ENCODE results near the gene APEH. TPM values are rescaled to one million over a fixed set of nuclear protein-coding genes. Genes with fewer than 3 reads are reported as not detected.

Gene APEH
- total RNA-seq, 1 donor from 2014 or later, result 105 TPM

DNA sequence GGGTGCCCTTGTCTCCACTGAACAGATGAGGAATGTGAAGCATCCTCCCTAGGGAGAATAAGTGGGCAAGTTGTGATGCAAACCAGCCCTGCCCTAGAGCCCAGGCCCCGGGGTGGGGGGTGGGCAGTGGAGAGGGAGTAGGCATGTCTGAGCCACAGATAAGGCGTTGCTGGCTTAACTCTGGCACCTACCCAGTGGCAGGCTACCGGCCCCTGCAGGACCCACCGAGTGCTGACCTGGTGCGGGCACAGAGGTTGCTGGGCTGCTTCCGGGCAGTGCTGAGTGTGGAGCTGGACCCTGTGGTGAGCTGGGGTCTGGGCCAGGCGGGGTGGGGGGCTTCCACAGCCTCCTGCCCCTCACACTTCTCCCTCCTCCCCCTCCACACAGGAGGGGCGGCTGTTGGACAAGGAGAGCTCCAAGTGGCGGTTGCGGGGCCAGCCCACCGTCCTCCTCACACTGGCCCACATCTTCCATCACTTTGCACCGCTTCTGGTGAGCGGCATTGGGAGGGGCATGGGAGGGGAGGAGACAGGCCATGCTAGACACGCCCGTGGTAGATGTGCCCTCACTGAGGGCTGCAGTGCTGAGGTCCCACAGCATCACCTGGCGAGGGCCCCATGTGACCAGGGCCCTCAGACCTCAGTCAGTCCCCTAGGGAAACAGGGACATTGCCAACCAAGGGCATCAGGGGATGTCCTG, 25.3 kb downstream of the APEH start:
- H3K9me3 Mint-ChIP-seq (ENCODE audit: unreplicated experiment), result no peaks in the 10 kb centered on the region
- H3K4me3 Mint-ChIP-seq (ENCODE audit: unreplicated experiment), result no peak overlapping the region
- H3K27ac Mint-ChIP-seq (ENCODE audit: unreplicated experiment), result peak overlapping the region; percentile 38
- peaks cover 10% of the 10 kb centered on the region for H3K36me3 Mint-ChIP-seq (ENCODE audit: unreplicated experiment)
- no peak for DNase-seq (ENCODE audit: extremely low spot score, unreplicated experiment)
- no peaks in the 10 kb centered on the region for H3K27me3 Mint-ChIP-seq (ENCODE audit: unreplicated experiment)
- peaks cover 5% of the 10 kb centered on the region for H3K4me1 Mint-ChIP-seq (ENCODE audit: unreplicated experiment)
- TF ChIP-seq, protein P1, sequence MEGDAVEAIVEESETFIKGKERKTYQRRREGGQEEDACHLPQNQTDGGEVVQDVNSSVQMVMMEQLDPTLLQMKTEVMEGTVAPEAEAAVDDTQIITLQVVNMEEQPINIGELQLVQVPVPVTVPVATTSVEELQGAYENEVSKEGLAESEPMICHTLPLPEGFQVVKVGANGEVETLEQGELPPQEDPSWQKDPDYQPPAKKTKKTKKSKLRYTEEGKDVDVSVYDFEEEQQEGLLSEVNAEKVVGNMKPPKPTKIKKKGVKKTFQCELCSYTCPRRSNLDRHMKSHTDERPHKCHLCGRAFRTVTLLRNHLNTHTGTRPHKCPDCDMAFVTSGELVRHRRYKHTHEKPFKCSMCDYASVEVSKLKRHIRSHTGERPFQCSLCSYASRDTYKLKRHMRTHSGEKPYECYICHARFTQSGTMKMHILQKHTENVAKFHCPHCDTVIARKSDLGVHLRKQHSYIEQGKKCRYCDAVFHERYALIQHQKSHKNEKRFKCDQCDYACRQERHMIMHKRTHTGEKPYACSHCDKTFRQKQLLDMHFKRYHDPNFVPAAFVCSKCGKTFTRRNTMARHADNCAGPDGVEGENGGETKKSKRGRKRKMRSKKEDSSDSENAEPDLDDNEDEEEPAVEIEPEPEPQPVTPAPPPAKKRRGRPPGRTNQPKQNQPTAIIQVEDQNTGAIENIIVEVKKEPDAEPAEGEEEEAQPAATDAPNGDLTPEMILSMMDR (IDR thresholded peaks at IDR 0.05), result no peak

DNA sequence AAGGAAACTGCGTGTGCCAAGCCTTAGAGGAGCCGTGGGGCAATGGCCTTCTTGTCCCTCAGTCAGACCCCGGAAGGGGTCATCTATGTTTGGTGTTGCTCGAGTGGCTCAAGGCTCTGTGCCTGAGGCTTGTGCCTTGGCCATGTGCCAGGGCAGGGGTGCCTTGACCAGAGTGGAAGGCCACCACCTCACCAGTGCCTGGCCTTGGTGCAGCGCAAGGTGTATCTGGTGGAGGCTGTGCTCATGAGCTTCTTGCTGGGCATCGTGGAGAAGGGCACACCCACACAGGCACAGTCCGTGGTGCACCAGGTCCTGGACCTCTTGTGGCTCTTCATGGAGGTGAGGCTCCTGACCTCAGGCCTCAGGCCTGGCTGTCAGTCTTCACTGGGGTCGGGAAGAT, 25.9 kb downstream of the APEH start:
- no peak overlapping the region for H3K27ac Mint-ChIP-seq (ENCODE audit: unreplicated experiment)
- peaks cover 5% of the 10 kb centered on the region for H3K4me1 Mint-ChIP-seq (ENCODE audit: unreplicated experiment)
- no peaks in the 10 kb centered on the region for H3K9me3 Mint-ChIP-seq (ENCODE audit: unreplicated experiment)
- DNase-seq (ENCODE audit: extremely low spot score, unreplicated experiment), result no peak
- H3K4me3 Mint-ChIP-seq (ENCODE audit: unreplicated experiment), result no peak overlapping the region
- H3K27me3 Mint-ChIP-seq (ENCODE audit: unreplicated experiment), result no peaks in the 10 kb centered on the region
- TF ChIP-seq, protein P1 (IDR thresholded peaks at IDR 0.05), result no peak
- peaks cover 10% of the 10 kb centered on the region for H3K36me3 Mint-ChIP-seq (ENCODE audit: unreplicated experiment)

DNA sequence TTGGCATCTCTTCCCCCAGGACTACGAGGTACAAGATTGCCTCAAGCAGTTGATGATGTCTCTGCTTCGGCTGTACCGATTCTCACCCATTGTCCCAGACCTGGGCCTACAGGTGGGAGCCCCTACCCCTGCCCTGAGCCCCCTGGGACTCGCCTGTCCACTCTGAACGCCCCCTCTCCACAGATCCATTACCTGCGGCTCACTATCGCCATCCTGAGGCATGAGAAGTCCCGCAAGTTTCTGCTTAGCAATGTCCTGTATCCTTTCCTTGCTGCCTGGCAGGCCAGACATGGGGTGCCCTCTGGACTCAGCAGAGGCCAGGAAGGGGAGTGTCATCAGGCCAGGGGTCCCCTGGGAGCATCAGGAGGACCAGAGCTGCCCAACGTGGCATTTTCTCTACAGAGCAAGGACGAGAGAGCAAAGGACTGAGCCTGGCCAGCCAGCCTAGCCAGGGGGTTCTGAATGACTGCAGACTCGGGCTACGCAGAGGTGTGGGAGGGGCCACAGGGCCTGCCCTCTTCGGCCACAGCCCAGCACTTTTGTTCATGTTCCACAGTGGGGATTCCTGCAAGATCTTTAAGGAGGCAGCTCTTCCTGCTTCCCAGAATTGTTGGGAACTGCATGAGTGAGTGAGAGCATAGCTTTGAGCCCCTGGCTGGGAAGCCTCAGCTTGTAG, 26.4 kb downstream of the APEH start:
- H3K9me3 Mint-ChIP-seq (ENCODE audit: unreplicated experiment), result no peaks in the 10 kb centered on the region
- H3K27me3 Mint-ChIP-seq (ENCODE audit: unreplicated experiment), result no peaks in the 10 kb centered on the region
- TF ChIP-seq, protein P1 (IDR thresholded peaks at IDR 0.05), result no peak
- H3K27ac Mint-ChIP-seq (ENCODE audit: unreplicated experiment), result no peak overlapping the region
- DNase-seq (ENCODE audit: extremely low spot score, unreplicated experiment), result no peak
- no peak overlapping the region for H3K4me3 Mint-ChIP-seq (ENCODE audit: unreplicated experiment)
- peaks cover 5% of the 10 kb centered on the region for H3K4me1 Mint-ChIP-seq (ENCODE audit: unreplicated experiment)
- H3K36me3 Mint-ChIP-seq (ENCODE audit: unreplicated experiment), result peaks cover 10% of the 10 kb centered on the region

DNA sequence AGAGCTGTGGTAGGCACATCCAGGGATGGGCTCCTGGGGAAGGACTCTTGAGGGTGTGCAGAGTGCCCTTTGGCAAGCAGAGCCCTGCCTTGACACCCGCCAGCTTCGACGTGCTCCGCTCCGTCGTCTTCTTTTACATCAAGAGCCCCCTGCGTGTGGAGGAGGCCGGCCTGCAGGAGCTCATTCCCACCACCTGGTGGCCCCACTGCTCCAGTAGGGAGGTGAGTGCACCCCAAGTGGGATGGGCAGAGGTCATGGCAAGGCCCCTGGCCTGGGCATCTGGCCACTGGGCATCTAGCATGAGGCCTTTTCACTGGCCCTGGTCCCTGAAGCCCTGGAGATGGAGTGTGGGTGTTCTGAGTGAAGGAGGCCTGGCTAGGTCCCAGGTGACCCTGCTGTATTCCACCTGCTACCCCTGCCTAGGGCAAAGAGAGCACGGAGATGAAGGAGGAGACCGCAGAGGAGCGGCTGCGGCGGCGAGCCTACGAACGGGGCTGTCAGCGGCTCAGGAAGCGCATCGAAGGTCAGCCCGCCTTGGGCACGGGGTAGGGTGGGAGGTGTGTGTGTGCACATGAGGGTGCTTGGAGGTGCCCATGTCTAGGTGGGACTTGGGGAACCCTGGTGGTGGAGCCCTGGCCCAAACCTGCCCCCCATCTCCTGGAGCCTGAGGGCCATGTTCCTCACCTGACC, 27.4 kb downstream of the APEH start:
- Mint-ChIP-seq H3K4me3 (ENCODE audit: unreplicated experiment) (no peak overlapping the region), H3K36me3 (ENCODE audit: unreplicated experiment) (peaks cover 10% of the 10 kb centered on the region), H3K9me3 (ENCODE audit: unreplicated experiment) (no peaks in the 10 kb centered on the region), H3K27me3 (ENCODE audit: unreplicated experiment) (no peaks in the 10 kb centered on the region), H3K4me1 (ENCODE audit: unreplicated experiment) (peaks cover 5% of the 10 kb centered on the region), H3K27ac (ENCODE audit: unreplicated experiment) (no peak overlapping the region)
- no peak for DNase-seq (ENCODE audit: extremely low spot score, unreplicated experiment)
- TF ChIP-seq, protein P1 (IDR thresholded peaks at IDR 0.05), result peak; percentile 49

DNA sequence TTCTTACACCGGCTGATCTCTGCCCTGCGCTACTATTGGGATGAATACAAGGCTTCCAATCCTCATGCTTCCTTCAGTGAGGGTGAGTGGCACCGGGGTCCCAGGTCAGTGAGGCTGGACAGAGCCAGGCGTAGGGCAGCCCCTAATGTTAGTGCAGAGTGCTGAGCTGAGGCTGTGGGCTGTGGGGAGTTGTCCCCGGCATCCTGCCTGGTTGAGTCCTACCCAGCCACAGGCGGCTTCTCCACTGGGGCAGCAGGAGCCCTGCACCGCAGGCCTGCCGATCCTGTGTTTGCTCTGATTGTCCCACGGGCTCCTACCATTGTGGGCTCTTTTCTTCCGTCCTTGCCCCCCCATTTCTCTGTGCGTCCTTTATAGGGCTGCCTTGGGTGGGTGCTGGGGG, 28.5 kb downstream of the APEH start:
- no peak overlapping the region for H3K4me3 Mint-ChIP-seq (ENCODE audit: unreplicated experiment)
- no peaks in the 10 kb centered on the region for H3K9me3 Mint-ChIP-seq (ENCODE audit: unreplicated experiment)
- H3K4me1 Mint-ChIP-seq (ENCODE audit: unreplicated experiment), result peaks cover 5% of the 10 kb centered on the region
- no peak for DNase-seq (ENCODE audit: extremely low spot score, unreplicated experiment)
- H3K27ac Mint-ChIP-seq (ENCODE audit: unreplicated experiment), result no peak overlapping the region
- TF ChIP-seq, protein P1 (IDR thresholded peaks at IDR 0.05), result no peak
- H3K27me3 Mint-ChIP-seq (ENCODE audit: unreplicated experiment), result no peaks in the 10 kb centered on the region
- peaks cover 10% of the 10 kb centered on the region for H3K36me3 Mint-ChIP-seq (ENCODE audit: unreplicated experiment)

All from osteocyte (in vitro differentiated cells).